Peyer's patch (tissue), 4 donors: ENCODE measurements around the gene FRMPD2.

Experiments
- POLR2A ChIP-seq, 2 donors: fragments of 450-650 bp; IDR thresholded peaks; one replicate each; pipeline ENCODE4 v1.5.1; 2017; ENCODE audit warnings: antibody characterized with exemption in 2 of 2, mild to moderate bottlenecking in 2 of 2, moderate library complexity in 2 of 2
- TF ChIP-seq, protein P1 (sequence below), 6 experiments: fragments of 450-650 bp in 4 of 6; fragments of 200-600 bp in 2 of 6; sonication (generic) in 1 of 6; IDR thresholded peaks; one replicate each; pipeline ENCODE4 v1.5.1; 2017 to 2019; ENCODE audit warnings: antibody characterized with exemption in 6 of 6, mild to moderate bottlenecking in 3 of 6, moderate library complexity in 1 of 6

DNA sequence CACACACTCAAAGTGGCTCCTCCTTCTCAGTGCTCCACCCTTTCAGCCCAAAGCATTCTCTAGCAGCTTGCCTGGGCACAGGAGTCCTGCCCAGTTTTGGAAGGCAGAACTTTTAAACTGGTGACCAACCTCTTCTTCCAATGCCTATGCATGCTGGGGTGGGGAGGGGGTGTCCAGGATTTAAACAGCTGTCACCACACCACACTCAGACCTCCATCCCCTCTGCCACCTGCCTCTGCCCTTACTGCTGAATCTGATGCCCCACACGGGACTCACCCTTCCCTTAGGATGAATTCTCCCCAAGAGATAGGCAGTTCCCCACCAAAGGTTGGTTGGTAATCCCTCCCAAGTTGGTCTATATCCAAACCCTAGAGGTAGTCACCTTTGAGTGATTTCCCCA is 50.2 kb downstream of the FRMPD2 start:
- TF ChIP-seq, protein P1, sequence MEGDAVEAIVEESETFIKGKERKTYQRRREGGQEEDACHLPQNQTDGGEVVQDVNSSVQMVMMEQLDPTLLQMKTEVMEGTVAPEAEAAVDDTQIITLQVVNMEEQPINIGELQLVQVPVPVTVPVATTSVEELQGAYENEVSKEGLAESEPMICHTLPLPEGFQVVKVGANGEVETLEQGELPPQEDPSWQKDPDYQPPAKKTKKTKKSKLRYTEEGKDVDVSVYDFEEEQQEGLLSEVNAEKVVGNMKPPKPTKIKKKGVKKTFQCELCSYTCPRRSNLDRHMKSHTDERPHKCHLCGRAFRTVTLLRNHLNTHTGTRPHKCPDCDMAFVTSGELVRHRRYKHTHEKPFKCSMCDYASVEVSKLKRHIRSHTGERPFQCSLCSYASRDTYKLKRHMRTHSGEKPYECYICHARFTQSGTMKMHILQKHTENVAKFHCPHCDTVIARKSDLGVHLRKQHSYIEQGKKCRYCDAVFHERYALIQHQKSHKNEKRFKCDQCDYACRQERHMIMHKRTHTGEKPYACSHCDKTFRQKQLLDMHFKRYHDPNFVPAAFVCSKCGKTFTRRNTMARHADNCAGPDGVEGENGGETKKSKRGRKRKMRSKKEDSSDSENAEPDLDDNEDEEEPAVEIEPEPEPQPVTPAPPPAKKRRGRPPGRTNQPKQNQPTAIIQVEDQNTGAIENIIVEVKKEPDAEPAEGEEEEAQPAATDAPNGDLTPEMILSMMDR (IDR thresholded peaks at IDR 0.05) = no peak
- TF ChIP-seq POLR2A (IDR thresholded peaks at IDR 0.05) = no peak
